NCI-H2107 (cell line): ENCODE data around the gene MSGN1.
A peak's percentile ranks its signal among the peaks of the same experiment; 100 is the strongest.

Experiments used
- DNase-seq: peaks from one replicate; lab custom pipeline; 2025; lab: John Stamatoyannopoulos, UW

MSGN1 gene

DNA sequence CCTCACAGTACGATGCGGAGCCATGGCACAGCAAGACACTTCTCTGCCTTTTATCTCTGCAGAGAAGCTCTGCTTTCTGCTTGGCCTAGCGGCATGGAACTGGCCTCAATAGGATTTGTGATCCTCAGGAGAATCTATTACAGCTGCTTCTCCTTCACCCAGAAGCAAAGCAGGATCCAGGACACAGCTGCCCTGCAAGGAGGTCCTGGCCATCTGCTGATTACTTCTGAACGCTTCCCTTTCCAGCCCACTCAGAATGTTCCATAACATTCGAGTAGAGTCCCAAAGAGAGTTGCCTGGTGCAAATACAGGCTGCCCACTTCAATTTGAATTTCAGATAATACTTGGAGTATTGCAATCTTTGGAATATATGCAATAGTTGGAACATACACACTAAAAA, 33.0 kb downstream of the MSGN1 start:
- no peak for DNase-seq

DNA sequence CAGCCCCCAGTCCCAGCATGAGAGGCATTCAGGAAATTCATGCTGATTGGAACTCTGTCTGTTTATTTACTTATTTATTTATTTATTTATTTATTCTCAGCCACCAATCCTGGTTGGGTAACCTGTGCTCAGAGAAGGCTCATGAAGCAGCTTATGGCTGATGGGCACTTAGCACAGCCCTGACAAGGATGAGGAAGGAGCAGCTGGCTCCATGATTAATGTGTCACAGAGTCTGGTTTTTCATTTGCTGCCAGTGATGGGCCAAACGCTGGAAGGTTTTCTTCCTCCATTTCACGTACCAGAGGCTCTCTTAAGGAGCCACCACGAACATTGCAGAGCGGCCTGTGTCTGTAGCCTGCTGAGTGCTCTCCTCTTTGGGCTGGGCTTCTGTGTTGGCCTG, 33.9 kb downstream of the MSGN1 start:
- DNase-seq, result no peak

DNA sequence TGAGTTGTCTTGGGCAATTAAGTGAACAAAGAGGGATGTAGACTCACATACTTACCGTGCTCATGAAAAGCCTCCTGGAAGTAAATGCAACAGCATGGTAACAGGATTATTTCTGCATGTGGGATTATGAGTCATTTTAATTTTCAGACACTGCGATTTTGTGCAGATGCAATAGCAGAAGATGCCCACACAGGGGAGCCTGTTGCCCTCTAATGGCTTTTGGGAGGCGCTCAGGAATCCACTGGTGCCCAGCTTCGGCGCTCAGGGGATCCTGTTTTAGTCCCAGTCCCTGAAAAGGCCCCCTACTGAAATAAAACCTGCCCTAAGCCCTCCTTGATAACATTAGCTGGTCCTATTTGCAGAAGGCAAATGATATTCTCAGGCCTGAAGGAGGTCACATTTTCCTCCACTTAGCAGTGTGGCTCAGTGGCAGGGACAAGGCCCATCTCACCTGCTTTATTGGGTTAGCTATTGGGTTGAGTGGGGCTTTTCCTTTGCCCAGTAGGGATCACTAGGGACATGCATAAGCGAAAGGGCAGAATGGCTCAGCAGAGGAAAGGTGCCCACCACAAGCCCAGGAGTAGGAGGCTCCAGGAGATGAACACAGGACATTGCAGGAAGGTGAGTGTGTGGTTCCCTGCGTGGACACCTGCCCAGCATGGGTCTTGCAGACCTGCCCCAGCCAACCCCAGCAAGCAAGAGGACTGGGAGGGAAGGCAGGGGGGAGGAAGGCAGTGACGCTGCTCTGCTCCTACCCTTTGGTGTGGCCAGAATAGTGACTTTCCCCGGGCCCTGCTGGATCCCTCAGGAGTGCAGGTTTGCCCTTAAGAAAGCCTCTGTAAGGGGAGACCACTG, 35.7 kb downstream of the MSGN1 start:
- peak; percentile 23 for DNase-seq

DNA sequence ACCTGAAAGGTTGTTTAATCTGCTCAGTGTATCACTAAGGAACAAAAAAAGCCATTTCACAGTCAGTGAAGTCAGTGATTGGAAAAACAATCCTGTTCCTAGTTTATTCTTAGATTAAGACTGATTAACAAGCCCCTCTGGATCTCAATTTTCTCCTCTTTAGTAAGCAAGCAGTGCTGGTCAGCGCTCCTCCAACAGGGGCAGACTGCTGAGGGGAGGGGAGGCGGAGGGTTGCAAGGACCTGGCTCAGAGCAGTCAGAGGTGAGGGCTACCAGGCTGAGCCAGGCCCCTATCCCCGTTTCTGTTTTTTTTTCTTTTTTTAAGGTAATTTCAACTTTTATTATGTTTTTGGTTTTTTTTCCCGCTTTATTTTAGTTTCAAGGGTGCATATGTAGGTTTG, 37.5 kb downstream of the MSGN1 start:
- DNase-seq, result no peak

DNA sequence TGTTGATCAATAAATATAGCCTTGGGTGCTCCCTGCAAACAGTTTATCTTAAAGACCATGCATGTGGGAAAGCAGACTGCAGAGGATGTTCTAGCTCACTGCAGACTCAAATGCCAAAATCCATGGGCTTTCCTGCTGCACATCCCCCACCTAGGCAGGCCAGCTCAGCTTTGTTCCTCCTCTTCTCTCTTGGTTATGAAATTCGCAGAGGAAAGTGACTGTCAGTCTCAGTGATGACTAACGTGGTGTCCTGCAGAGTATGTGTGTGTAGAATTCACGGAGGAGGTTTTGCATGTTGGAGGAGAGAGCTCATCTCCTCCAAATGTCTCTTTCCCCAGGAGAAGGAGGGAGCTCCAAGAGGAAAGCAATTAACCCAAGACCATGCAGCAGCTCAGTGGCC, 40.8 kb downstream of the MSGN1 start:
- DNase-seq, result no peak

DNA sequence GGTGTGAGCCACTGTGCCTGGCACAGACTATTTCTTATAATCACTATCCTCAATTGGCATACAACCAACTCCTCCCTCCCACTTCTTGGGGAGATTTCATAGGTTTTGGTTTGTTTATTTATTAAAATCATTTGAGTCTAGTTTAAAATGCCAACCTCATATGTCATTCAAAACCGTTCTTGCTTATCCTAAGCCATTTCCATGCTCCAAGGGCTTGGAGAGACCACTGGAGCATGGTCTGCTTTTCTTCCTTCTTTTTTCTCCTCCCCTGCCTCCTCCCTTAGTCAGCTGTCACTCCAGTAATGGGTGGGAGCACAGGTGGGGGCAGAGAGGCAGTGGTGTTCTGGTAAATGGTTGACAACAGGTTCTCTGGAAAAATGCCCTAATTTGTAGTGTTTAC, 41.8 kb downstream of the MSGN1 start:
- no peak for DNase-seq

DNA sequence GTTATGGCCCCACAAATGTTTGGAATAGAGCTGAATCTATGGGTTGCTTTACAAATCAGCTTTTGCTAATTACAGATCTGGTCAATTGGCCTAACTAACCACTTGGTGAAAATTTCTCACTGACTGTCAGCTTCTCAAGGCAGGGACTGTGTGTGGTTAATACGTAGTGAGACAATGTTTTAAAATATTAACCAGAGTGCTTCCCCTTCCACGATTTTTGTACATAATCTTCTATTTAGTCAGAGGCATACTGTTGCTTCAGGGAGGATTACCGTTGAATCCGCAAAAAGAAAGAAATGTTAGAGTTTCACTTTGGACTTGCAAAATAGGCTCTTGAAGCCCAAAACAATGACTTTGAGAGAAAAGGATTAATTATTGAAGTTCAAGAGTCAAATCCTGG, 47.3 kb downstream of the MSGN1 start:
- no peak for DNase-seq

DNA sequence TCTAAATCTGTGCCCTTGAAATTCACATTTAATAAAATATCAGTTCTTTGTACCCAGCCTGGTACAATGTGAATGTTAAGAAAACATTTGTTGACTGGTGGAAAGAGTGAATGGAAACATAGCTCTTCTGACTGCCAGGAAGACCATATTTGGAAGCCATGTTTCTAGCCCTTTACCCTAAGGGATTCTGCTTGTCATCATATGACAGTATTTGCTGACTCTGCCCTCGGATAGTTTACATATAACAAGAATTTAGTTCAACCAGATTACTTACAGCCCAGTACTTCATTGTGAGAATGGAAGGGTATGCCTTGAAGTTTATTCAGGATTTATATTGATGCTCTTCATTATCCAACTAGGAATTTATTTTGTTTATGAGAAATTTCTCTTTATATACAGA, 48.4 kb downstream of the MSGN1 start:
- no peak for DNase-seq

DNA sequence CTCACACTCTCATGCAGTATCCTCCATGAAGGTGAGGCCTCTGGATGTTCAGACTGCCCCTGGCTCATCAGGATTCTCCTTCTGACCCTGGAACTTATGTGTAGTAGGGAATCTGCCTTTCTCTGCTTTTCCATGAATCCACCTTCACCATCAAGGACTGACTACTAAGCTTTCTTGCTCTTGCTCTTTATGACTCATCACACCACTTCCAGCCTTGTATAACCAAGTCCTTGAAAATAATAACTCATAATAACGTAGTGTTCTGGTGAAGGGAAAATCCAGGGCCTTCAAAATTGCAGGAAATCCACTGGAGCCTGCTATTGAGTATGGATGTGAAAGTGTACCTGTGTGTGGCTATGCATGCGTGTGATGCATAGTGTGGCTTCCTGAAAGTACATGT, 50.9 kb downstream of the MSGN1 start:
- no peak for DNase-seq
